SK-N-SH (cell line): ENCODE results near the gene PLEKHA8.

Experiments
- GATA2 ChIP-seq: sonication (generic); formaldehyde crosslinking; IDR thresholded peaks from 2 replicates; pipeline ENCODE4 v1.5.0; 2020; ENCODE audit warnings: mild to moderate bottlenecking, missing genetic modification reagents
- POLR2AphosphoS5 ChIP-seq: IDR thresholded peaks from 2 replicates; pipeline ENCODE4 v1.6.1; 2012; ENCODE audit warnings: low read depth, low read length
- TF ChIP-seq, protein P1 (sequence below): fragments of 200-600 bp; sonication (generic); IDR thresholded peaks from 2 replicates; pipeline ENCODE4 v1.6.1; 2017; ENCODE audit warnings: antibody characterized with exemption, mild to moderate bottlenecking, moderate library complexity

DNA sequence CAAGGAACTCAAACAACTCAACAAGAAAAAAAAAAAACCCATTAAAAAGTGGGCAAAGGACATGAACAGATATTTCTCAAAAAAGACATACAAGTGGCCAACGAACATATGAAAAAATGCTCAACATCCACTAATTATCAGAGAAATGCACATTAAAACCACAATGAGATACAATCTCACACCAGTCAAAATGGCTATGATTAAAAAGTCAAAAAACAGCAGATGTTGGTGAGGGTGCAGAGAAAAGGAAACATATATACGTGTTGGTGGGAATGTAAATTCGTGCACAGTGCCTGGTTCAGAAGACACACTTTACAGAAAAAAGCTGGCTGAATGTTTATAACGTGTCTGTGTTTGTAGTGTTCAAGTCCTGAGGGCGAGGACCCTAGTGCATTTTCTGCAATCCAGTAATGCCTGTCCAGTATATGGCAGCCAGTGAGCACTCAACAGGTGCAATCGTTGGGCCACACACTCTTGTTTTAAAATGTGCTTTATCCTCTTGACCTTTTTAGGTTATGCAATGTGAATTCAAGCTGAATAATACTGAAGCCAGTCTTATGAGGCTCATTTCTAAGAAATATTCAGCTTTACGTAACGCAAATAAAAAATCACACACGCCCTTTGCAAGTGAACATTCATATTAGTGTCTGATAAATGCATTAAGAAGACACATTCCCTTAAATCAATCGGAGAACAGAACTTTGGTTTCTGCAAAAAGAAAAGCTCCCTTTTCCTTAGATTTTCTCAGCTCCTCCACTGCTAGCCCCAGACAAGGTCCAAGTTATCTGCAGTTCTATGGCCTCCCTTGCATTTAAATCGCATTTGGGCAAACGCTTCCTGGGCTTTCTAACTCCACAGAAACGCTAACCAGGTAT, 105.8 kb downstream of the PLEKHA8 start:
- TF ChIP-seq, protein P1, sequence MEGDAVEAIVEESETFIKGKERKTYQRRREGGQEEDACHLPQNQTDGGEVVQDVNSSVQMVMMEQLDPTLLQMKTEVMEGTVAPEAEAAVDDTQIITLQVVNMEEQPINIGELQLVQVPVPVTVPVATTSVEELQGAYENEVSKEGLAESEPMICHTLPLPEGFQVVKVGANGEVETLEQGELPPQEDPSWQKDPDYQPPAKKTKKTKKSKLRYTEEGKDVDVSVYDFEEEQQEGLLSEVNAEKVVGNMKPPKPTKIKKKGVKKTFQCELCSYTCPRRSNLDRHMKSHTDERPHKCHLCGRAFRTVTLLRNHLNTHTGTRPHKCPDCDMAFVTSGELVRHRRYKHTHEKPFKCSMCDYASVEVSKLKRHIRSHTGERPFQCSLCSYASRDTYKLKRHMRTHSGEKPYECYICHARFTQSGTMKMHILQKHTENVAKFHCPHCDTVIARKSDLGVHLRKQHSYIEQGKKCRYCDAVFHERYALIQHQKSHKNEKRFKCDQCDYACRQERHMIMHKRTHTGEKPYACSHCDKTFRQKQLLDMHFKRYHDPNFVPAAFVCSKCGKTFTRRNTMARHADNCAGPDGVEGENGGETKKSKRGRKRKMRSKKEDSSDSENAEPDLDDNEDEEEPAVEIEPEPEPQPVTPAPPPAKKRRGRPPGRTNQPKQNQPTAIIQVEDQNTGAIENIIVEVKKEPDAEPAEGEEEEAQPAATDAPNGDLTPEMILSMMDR: no peak
- no peak for TF ChIP-seq GATA2 (CRISPR knock-in tag)
- TF ChIP-seq POLR2AphosphoS5: no peak
